HG03439 (cell line): ENCODE data around the gene KDM5A.
"Not testable (repeated sequence)": the region's sequence is repeated elsewhere in the genome, so short reads cannot be mapped to it uniquely, and the experiment has no call there.

Experiments
- ATAC-seq: cut with Tn5 transposase; IDR thresholded peaks from one replicate; pipeline ENCODE4 v1.9.1; 2021; ENCODE audit warnings: mild to moderate bottlenecking, moderate library complexity; ENCODE audit not compliant: unreplicated experiment

Gene KDM5A

DNA sequence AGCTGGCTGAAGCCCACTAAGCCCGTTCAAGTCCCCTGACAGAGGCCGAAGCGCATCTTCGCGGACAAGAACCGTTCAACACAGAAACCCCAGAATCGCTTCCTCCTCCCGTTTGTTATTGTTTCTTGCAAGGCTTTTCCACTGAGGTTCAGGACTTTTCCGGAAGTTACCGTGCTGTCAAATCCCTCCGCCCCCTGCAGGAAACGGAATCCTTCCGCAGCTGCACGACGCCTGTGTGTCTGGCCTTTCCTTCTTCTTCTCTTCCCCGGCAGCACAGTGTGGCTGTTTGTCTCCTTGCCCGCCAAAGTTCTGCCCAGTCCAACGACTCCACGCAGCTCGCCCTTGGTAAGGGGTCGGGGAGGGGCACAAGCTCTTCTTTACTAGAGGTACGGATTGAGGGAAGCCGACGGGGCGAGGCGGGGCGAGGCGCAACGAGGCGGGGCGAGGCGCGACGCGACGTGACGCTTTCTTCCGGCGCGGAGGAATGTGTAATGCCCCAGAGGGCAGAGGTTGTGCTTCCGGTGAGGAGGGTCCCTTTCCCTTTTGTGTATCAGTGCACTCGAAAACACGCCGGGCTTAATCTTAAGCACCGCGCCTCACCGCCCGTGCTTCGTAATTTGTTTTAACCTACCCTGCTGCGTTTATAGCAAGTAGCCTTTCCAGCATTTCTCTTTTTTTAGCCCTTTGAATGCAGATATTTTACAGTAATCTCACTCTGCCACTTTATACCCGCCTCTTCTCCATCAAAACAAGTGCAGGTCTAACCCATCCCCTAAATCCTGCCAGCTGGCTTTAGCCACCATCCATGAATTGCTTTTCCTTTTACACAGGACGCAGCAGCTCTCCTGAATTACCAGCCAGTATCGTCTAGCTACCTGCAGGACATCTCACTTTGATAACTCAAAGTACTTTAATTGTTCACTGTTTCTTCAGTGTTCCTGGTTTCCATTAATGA lies at the start of gene KDM5A:
KDM5A (minus strand) TSS at position 179 of the 955 bp plus-strand sequence. CDS start 229 bp downstream, outside the sequence.
- ATAC-seq: peak; percentile 89

- not testable (repeated sequence) for ATAC-seq
Observed at GRCh38 chr12:435737-436136, 46.6 kb upstream of the KDM5A start.

DNA sequence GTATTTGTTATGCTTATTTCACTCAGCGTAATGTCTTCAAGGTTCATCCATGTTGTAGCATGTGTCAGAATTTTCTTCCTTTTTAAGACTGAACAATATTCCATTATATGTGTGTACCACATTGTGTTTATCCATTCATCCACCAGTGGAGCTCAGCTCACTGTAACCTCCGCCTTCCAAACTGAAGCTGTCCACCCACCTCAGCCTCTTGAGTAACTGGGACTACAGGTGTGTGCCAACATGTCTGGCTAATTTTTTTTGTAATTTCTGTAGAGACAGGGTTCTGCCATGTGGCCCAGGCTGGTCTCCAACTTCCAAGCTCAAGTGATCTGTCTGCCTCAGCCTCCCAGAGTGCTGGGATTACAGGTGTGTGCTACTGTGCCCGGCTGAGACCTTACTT lies 33.4 kb upstream of the KDM5A start:
- ATAC-seq: no peak

DNA sequence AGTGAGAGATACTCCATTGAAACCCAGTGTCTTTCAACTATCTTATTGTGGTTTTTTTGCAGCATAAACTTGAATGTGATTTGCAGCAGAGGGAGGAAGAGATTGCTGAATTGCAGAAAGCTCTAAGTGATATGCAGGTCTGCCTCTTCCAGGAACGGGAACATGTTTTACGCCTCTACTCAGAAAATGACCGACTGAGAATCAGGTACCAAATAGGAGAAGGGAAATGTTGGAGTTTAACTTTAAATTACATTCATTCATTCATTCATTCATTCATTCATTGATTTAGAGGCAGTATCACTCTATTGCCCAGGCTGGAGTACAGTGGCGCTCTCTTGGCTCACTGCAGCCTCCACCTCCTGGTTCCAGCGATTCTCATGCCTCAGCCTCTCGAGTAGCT lies 29.3 kb upstream of the KDM5A start:
- no peak for ATAC-seq

DNA sequence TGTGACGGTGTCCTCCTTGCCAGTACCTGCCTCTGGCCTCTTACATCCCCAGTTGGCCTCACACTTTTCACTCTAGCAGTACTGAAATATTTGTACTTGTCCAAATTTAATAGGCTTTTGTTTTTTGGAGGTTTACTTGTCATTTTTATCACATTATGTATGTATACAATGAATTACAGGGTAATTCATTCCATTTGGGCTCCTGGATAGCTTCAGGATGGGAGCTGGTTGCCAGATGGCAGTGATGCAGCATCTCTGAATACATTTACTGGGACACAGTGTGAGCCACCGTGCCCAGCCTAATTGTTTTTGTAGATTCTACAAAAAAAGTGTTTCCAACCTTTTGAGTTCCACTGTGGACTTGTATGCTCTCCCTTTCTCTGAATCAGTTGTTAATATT lies 25.7 kb upstream of the KDM5A start:
- ATAC-seq: no peak

GRCh38 chr12:402029-402389 lies 12.9 kb upstream of the KDM5A start:
- no peak for ATAC-seq

- ATAC-seq: peak; percentile 99
Observed at GRCh38 chr12:401235-402028, 12.3 kb upstream of the KDM5A start, which contains the start of gene CCDC77. TSS of gene CCDC77 (plus strand) at chr12:401644. CDS start at chr12:409384, 7,740 bp downstream.

DNA sequence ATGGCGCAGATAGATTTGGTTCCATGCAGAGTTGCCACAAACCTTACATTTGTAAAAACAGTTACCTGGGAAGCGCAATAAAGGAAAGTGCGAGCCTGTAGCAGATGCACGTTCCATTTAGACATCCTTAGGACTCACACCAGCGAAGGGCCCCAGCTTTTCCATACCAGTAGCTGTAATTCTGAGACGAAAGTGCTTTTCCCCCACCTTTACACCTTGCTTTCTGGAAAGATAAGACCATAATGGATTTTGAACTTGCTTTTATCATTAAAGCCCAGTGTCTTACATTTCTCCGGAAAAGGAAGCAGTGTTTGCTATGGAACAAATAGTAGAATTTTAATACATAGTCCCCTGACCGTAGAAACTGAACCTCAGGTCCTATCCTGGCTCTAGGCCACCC lies 11.7 kb upstream of the KDM5A start:
- no peak for ATAC-seq

DNA sequence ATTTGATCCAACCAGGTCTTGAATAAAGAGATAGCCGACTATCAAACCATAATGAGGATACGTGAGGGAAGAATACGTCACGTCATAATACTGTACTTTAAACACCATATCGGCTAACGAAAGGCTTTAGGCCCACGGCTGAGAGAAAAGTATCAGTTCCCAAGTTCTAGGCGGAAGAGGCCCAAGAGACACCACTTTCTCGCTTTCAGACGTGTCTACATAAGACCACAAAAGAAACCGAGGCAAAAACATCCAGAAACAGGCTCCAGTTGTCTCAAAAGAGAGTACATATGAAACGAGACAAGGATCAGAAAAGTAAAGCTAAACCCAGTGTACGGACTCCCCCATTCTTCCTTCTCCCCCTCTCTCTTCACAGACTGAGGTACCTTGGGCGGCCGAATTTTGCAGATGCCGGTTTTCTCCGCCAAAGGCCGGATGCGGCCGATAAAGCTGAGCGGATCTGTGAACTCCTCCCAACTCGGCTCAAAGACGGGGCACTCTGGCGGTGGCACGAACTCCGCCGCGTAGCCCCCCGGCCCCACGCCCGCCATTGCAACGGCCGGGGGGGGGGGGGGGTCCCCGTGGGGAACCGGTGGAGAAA lies 479 bp downstream of the KDM5A start:
- ATAC-seq: peak; percentile 21

GRCh38 chr12:388012-388411 lies 1.1 kb downstream of the KDM5A start:
- no peak for ATAC-seq

- ATAC-seq: no peak
Observed at GRCh38 chr12:386651-387050, 2.5 kb downstream of the KDM5A start.

- ATAC-seq: not testable (repeated sequence)
Observed at GRCh38 chr12:370739-371485, 18.2 kb downstream of the KDM5A start.

GRCh38 chr12:367972-368371 lies 21.1 kb downstream of the KDM5A start:
- ATAC-seq: no peak

GRCh38 chr12:366820-367219 lies 22.3 kb downstream of the KDM5A start:
- ATAC-seq: no peak

DNA sequence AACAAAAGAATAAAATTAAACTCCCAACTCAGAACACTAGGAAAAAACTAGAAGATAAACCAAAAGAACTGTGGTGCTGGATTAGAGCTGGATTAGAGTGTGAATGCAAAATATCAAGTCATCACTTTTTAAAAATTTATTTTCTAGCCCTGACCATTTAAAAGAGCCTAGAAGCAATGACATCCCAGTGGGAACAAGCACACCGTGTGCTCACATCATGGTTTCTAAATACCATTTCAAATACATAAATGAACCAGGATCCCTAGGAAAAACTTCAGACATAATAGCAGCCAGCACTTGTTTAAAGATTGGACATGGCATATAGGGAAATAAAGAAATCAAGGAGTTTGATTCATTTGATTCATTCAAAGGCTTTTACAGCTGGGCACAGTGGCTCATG lies 30.0 kb downstream of the KDM5A start:
- no peak for ATAC-seq

GRCh38 chr12:356276-356988 lies 32.7 kb downstream of the KDM5A start:
- no peak for ATAC-seq

DNA sequence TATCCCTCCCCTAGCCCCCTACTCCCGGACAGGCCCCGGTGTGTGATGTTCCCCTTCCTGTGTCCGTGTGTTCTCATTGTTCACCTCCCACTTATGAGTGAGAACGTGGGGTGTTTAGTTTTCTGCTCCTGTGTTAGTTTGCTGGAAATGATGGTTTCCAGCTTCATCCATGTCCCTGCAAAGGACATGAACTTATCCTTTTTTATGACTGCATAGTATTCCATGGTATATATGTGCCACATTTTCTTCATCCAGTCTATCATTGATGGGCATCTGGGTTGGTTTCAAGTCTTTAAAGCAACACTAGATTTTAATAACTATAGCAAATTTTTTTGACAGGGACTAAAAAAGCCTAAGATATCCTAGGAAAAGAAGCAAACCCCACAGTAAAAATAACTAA lies 37.9 kb downstream of the KDM5A start:
- not testable (repeated sequence) for ATAC-seq

DNA sequence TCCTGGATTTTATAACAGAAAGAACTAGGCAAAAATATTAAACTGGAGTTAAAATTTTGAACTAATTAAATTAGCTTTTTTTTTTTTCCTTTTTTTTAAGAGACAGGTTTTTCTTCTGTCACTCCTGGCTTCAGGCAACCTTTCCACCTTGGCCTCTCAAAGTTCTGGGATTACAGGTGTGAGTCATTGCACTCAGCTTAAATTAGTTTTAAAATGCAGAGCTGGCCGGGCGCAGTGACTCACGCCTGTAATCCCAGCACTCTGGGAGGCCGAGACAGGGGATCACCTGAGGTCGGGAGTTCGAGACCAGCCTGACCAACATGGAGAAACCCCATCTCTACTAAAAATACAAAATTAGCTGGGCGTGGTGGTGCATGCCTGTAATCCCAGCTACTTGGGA lies 39.5 kb downstream of the KDM5A start:
- not testable (repeated sequence) for ATAC-seq

DNA sequence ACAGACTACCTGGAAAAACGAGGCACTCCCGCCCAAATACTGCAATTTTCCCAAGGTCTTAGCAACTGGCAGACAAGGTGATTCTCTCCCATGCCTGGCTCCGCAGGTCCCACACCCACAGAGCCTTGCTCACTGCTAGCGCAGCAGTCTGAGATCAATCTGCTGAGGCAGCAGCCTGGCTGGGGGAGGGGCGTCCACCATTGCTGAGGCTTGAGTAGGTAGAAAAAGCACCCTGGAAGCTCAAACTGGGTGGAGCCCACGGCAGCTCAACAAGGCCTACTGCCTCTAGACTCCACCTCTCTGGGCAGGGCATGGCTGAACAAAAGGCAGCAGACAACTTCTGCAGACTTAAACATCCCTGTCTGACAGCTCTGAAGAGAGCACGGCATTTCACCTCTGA lies 46.1 kb downstream of the KDM5A start:
- not testable (repeated sequence) for ATAC-seq

GRCh38 chr12:337039-337438 lies 52.1 kb downstream of the KDM5A start:
- no peak for ATAC-seq
